ENCODE results near the gene RAB19.
"Not testable (repeated sequence)": the region's sequence is repeated elsewhere in the genome, so short reads cannot be mapped to it uniquely, and the experiment has no call there.

The RAB19 gene

DNA sequence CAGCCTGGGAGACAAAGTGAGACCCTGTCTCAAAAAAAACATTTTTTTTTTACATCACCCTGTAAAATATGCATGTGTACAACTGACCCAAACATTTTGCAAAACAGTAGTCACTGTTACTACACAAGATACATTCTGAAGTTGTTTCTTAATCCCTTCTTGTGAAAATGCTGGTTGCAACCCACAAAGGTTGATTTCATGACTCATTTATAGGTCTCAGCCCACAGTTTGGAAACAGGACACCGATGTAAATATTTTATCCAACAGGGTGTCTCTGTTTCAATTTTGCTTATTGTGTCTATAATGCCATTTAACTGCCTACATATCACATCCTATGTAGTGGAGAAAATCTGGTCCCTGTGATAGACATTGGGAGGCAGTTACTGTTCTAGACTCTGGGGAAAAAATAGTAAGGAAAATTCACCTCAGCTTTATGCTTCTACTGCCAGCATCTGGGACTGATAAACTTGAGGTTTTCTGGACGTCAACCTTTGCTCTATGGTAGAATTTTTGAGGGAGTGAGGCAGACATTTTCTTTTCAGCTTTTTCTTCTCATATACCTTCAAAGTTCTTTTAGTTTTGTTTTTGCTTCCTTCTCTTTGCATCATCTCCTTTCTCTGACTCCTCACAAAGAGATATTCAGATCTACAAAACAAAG lies 1.6 kb upstream of the RAB19 start:
- no peak for DNase-seq

GRCh38 chr7:140404565-140405065 lies 757 bp downstream of the RAB19 start:
- DNase-seq: no peak

- no peak for DNase-seq
Observed at GRCh38 chr7:140415361-140415760, 11.5 kb downstream of the RAB19 start.

DNA sequence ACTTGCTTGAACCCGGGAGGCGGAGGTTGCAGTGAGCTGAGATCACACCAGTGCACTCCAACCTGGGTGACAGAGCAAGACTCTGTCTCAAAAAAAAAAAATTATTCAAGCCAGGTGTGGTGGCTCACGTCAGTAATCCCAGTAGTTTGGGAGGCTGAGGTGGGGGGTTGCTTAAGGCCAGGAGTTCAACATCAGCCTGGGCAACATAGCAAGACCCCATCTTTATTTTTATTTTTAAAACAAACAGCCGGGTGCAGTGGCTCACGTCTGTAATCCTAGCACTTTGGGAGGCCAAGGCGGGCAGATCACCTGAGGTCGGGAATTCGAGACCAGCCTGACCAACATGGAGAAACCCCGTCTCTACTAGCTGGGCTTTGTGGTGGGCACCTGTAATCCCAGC lies 12.0 kb downstream of the RAB19 start:
- DNase-seq: not testable (repeated sequence)

DNA sequence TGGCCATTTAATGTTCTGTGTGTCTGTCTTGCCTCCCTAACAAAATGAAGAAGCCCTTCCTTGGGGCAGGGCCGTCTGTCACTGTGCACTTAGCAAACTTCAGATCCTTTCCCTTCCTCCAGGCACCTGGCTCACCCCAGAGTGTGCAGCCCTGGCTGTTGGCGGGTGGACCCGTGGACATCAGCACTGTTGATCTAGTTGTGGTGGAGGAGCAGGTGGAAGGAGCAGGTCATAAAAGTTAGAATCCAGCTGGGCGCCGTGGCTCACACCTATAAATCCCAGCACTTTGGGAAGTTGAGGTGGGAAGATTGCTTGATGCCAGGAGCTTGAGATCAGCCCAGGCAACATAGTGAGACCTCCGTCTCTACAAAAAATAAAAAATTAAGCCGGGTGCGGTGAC lies 12.7 kb downstream of the RAB19 start:
- DNase-seq: no peak

GRCh38 chr7:140417456-140418155 lies 13.7 kb downstream of the RAB19 start:
- no peak for DNase-seq

GRCh38 chr7:140418156-140418472 lies 14.3 kb downstream of the RAB19 start:
- DNase-seq: not testable (repeated sequence)

DNA sequence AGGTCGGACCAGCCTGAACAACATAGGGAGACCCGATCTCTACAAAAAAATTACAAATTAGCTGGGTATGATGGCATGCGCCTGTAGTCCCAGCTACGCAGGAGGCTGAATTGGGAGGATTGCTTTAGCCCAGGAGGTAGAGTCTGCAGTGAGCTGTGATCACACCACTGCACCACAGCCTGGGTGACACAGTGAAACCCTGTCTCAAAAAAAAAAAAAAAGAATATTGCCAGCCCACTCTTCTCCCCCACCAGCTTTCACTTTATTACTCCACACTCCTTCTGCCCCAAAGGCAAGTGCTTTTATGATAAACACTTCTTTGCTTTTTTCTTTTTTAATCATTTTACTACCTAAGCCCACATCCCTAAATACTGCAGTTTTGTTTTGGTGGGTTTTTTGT lies 14.8 kb downstream of the RAB19 start:
- DNase-seq: no peak

- no peak for DNase-seq
Observed at GRCh38 chr7:140421521-140421920, 17.7 kb downstream of the RAB19 start.

- no peak for DNase-seq
Observed at GRCh38 chr7:140423501-140423900, 19.6 kb downstream of the RAB19 start.

GRCh38 chr7:140425718-140426117 lies 21.9 kb downstream of the RAB19 start:
- no peak for DNase-seq

DNA sequence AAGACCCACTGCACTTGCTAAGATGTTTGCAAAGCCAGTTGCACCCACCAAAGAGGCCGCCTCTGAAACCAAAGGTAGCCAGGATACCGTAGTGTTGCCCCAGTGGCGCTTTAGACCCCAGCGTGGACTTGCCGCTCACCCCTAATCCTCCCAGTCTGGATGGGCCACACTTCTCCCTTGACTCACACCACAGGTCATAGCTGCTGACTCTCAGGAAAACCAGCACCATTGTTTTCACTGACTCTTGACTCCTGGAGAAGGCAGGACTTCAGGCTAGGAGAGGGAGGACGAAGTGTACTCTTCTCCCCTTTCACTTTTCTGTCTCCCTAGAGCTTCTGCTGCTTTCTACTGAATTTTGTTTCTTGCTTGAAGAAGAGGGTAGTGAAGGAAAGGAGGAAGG lies 22.3 kb downstream of the RAB19 start:
- no peak for DNase-seq

GRCh38 chr7:140433396-140433795 lies 29.5 kb downstream of the RAB19 start:
- DNase-seq: no peak

GRCh38 chr7:140435252-140435895 lies 31.5 kb downstream of the RAB19 start:
- no peak for DNase-seq

- no peak for DNase-seq
Observed at GRCh38 chr7:140439359-140439758, 35.5 kb downstream of the RAB19 start.

GRCh38 chr7:140440593-140440992 lies 36.7 kb downstream of the RAB19 start:
- DNase-seq: no peak

- no peak for DNase-seq
Observed at GRCh38 chr7:140441519-140441918, 37.7 kb downstream of the RAB19 start.

DNA sequence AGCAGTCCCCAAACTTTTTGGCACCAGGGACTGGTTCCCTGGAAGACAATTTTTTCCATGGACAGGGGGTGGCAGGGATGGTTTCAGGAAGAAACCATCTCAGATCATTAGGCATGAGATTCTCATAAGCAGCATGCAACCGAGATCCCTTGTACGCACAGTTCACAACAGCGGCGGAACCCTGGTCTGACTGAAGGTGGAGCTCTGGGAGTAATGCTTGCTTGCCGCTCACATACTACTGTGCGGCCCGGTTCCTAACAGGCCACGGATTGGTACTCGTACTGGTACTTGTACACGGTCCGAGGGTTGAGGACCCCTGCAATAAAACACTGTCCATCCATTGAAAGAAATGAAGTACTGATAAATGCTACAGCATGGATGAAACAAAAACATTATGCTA lies 42.6 kb downstream of the RAB19 start:
- DNase-seq: no peak

GRCh38 chr7:140447841-140448240 lies 44.0 kb downstream of the RAB19 start:
- no peak for DNase-seq

DNA sequence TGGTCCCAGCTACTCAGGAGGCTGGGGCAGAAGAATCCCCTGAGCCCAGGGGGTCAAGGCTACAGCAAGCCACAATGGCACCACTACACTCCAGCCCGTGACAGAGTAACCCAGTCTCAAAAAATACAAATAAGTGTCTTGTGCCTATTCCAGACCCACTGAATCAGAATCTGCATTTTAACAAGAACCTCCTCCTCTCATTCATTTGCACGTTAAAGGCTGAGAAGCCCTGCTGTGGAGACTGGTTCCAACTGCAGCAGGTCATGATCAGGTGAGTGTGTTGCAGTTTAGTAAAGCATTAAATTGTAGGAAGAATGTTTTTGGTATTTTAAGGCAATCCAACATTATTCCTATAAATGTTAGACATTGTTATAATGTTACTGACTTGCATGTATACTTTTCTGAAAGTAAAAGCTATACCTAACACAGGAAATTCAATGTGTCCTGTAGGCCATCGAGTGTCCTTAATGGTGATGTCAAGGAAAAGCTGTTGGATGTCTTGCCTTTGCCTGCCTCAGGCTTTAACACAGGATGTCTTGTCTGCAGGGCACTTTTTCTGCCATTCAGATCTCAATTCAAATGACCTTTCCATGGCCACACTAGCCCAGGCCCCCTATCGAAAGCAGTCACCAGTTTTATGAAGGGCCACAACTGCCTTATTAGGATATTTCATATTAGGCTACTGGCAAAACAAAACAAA lies 45.1 kb downstream of the RAB19 start:
- no peak for DNase-seq

DNA sequence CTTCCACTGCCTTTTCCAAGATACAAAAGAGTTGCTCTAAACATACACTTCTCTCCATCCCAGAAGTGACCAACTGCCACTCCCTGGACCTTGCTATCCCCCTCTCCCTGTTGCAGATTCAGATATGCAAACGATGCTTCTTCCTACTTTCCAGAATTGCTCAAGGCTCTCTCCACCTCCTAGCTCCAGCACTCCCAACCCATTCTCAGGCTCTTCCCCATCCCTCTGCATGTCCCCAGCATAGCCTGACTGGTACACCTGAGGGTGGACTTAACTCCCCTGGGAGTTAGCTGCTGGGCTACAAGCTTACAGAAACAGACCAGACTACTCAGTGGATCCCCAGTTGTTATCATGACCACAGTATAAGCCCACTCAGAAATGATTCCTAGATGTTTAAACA lies 47.9 kb downstream of the RAB19 start:
- no peak for DNase-seq

DNA sequence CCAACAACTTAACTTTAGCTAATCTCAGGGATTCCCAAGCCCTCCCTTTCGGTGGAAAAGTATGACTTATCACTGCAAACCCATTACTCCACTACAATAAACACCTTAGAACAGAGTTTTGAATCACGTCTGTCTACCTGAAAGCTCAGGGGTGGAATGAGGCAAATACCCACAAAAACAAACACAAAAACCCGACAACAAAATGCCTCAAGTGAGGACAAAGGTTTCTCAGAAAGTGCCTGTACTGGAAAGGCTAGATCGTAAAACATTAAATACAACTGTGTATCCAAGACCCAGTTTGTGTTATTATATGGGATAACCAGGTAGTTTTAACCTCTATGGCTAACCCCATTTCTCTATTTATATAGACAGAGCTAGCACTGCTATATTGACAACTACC lies 49.4 kb downstream of the RAB19 start:
- DNase-seq: no peak

DNA sequence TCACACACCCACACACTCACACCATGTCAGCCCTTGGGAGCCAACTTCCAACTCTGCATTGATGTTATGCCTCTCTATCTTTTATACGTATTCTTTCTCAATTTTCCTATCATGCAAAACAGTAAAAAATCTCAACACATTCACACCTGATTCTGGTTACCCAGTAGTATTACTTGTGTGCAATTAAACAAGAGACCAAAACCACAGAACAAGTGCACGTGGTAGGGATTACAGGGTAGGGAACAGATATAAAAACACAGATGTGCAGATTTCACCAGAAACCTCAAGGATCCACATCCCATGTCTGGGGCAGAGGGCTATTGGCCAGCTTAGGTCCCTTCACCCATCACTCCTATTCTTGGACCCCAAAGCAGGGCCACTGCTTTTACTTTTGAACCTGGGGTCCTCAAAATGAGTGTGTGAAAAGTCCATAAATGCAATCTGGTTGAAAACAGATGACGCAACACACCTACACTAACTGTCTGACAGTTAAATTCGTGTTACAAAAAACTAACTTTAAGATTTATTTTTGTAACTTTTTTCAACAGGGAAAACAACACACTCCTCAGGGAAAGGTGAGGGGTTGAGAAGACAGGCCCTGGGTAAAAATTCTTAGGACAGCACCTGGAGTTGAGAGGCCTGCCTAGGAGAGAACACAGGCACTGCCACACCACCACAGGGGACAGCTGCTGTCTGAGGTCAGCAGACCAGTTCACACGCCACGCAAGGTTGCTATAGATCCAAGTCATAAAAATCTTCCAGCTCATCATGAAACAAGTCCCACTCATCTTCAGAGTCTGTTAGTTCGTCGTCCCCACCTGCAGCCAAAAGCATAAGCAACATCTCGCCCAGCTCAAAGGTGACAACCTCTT lies 50.2 kb downstream of the RAB19 start:
- not testable (repeated sequence) for DNase-seq
